HepG2 (cell line): Measurements from ENCODE around the gene CAVIN2. TPM values are rescaled to one million over a fixed set of nuclear protein-coding genes. Genes with fewer than 3 reads are reported as not detected.

ENCODE experiments used
- ATAC-seq: fragments of 200-7000 bp; cut with Tn5 transposase; 3 replicates; pipeline ENCODE4 v1.9.1; 2020; ENCODE audit warnings: mild to moderate bottlenecking, moderate library complexity
- BruUV-seq: library from RNA; stranded (reverse); fragments of 400-500 nt; replicated peaks from 2 replicates; lab custom pipeline; 2021; lab: Mats Ljungman, UMichigan
- CTCF ChIA-PET: fragments of 300-600 bp; formaldehyde crosslinking; extraction: SDS; loops from one replicate; lab custom pipeline; 2021; ENCODE audit warnings: low total read pairs, inconsistent platforms, low intra/inter-chr PET ratio; lab: Yijun Ruan, JAX
- POLR2A ChIA-PET: fragments of 350-600 bp; sonication (Branson Sonifier 250); formaldehyde crosslinking; loops from one replicate; lab custom pipeline; 2020; ENCODE audit warnings: antibody characterized with exemption, inconsistent platforms; lab: Yijun Ruan, JAX
- DNase-seq: peaks from one replicate; pipeline ENCODE4 v3.0.0-alpha.2; 2015; ENCODE audit warnings: low spot score
- FAIRE-seq: peaks from 3 replicates; lab custom pipeline; 2011; peaks lifted over from hg19 to GRCh38; lab: Jason Lieb, UNC
- H2AFZ ChIP-seq: one replicate; pipeline ENCODE4 v1.6.1; 2011; ENCODE audit warnings: low read length, inconsistent platforms
- H3K27ac ChIP-seq: fragments of 300-600 bp; 3 replicates; pipeline ENCODE4 v1.8.0; 2011; ENCODE audit warnings: mixed run types, mild to moderate bottlenecking, mixed read lengths, low read length, inconsistent platforms; ENCODE audit not compliant: insufficient read depth; ENCODE audit errors: extremely low read length
- H3K27me3 ChIP-seq, 2 experiments: fragments of 200-600 bp in 1 of 2; 2 replicates in 1 of 2; 3 replicates in 1 of 2; pipeline versions ENCODE4 v1.6.0 to v1.8.0; 2011; ENCODE audit warnings: low read length in 2 of 2, mild to moderate bottlenecking in 2 of 2, moderate library complexity in 2 of 2, inconsistent platforms in 1 of 2; ENCODE audit not compliant: insufficient read depth in 2 of 2, control insufficient read depth in 1 of 2
- H3K36me3 ChIP-seq, 2 experiments: fragments of 200-600 bp in 1 of 2; replicated peaks in 1 of 2; 2 replicates in 1 of 2; 3 replicates in 1 of 2; pipeline versions ENCODE4 v1.5.1 to v1.8.0; 2011; ENCODE audit warnings: low read length in 2 of 2, inconsistent platforms in 1 of 2; ENCODE audit not compliant: insufficient read depth in 2 of 2, control insufficient read depth in 1 of 2
- H3K4me1 ChIP-seq: 2 replicates; pipeline ENCODE4 v1.5.1; 2012; ENCODE audit warnings: low read length, inconsistent platforms; ENCODE audit not compliant: insufficient read depth
- H3K4me2 ChIP-seq: 2 replicates; pipeline ENCODE4 v1.6.0; 2011; ENCODE audit warnings: low read depth, low read length, inconsistent platforms
- H3K4me3 ChIP-seq, 3 experiments: fragments of 200-600 bp in 1 of 3; sonication (generic), shearing (Covaris generic) in 1 of 3; replicated peaks in 1 of 3; 2 replicates each; pipeline ENCODE4 v1.5.1; 2011 to 2016; ENCODE audit warnings: low read length in 3 of 3, inconsistent platforms in 2 of 3, low read depth in 2 of 3, mild to moderate bottlenecking in 2 of 3, control low read depth in 1 of 3, mixed read lengths in 1 of 3; ENCODE audit not compliant: insufficient read depth in 1 of 3
- H3K79me2 ChIP-seq: one replicate; pipeline ENCODE4 v1.6.1; 2011; ENCODE audit warnings: low read length, inconsistent platforms; ENCODE audit not compliant: insufficient read depth
- H3K9ac ChIP-seq: 2 replicates; pipeline ENCODE4 v1.6.0; 2011; ENCODE audit warnings: mild to moderate bottlenecking, low read depth, low read length, inconsistent platforms; ENCODE audit not compliant: insufficient read depth
- H3K9me3 ChIP-seq: 2 replicates; pipeline ENCODE4 v1.5.1; 2012; ENCODE audit warnings: mild to moderate bottlenecking, low read length
- H4K20me1 ChIP-seq: 2 replicates; pipeline ENCODE4 v1.6.0; 2011; ENCODE audit warnings: inconsistent platforms, mild to moderate bottlenecking, low read length, moderate library complexity; ENCODE audit not compliant: insufficient read depth
- ATF7 ChIP-seq, 2 experiments: fragments of 450-650 bp in 1 of 2; sonication (generic) in 1 of 2; formaldehyde crosslinking in 1 of 2; IDR thresholded peaks; 2 replicates each; pipeline versions ENCODE4 v1.4.0 to v1.6.1; 2016 to 2020; ENCODE audit warnings: antibody characterized with exemption in 1 of 2, mild to moderate bottlenecking in 1 of 2, missing genetic modification reagents in 1 of 2
- BCL6 ChIP-seq: IDR thresholded peaks from 2 replicates; pipeline ENCODE4 v1.6.1; 2016; ENCODE audit warnings: missing genetic modification reagents, missing compliant biosample characterization
- CEBPB ChIP-seq: IDR thresholded peaks from 2 replicates; pipeline ENCODE4 v1.6.1; 2011; ENCODE audit warnings: low read depth, low read length, improper control_type of control experiment, borderline replicate concordance
- CREB1 ChIP-seq, 2 experiments: fragments of 450-650 bp in 1 of 2; IDR thresholded peaks; 2 replicates each; pipeline ENCODE4 v1.6.1; 2016 to 2017; ENCODE audit warnings: control low read depth in 1 of 2, mild to moderate bottlenecking in 1 of 2, missing compliant biosample characterization in 1 of 2, missing genetic modification characterization in 1 of 2
- CSRNP1 ChIP-seq: sonication (generic); formaldehyde crosslinking; IDR thresholded peaks from 2 replicates; pipeline ENCODE4 v1.8.1; 2023; ENCODE audit warnings: mild to moderate bottlenecking, missing genetic modification reagents
- KLF9 ChIP-seq: IDR thresholded peaks from 2 replicates; pipeline ENCODE4 v1.6.1; 2016; ENCODE audit warnings: low read depth
- ZNF691 ChIP-seq: sonication (generic); formaldehyde crosslinking; IDR thresholded peaks from 2 replicates; pipeline ENCODE4 v1.4.0; 2020; ENCODE audit warnings: missing genetic modification reagents, low read depth, mild to moderate bottlenecking, borderline replicate concordance
- WGBS: methylation state at CpG from one replicate; pipeline ENCODE4 v1.1.6; 2017; ENCODE audit warnings: low lambda C conversion rate; 5-methylcytosine and 5-hydroxymethylcytosine counted together
- in situ Hi-C: cut with HindIII; loops from 2 replicates; pipeline ENCODE4 v1.10.0; 2017; ENCODE audit warnings: low pct_unique_long_range_greater_than_20kb; ENCODE audit not compliant: extremely low pct_ligation_motif_present
- intact Hi-C: fragments of 100-400 bp; cut with micrococcal nuclease; formaldehyde crosslinking; loops from one replicate; pipeline ENCODE4 v1.10.0; 2022; ENCODE audit not compliant: unreplicated experiment
- polyA plus RNA-seq, 8 experiments: library from polyadenylated mRNA; depleted of rRNA in 3 of 8; stranded (reverse) in 7 of 8; unstranded in 1 of 8; fragments of >200 nt; fragmentation: Illumina TruSeq in 4 of 8; extraction: Trizol in 4 of 8; gene quantifications; 2 replicates each; pipeline versions ENCODE4 v1.2.1 to v1.2.3, GENCODE V29; 2011 to 2016; ENCODE audit warnings: low read depth in 4 of 8, missing spikeins in 1 of 8, mixed read lengths in 1 of 8; ENCODE audit not compliant: insufficient read depth in 1 of 8
- total RNA-seq, 5 experiments: library from RNA; depleted of rRNA; stranded (reverse); fragments of >200 nt; fragmentation: Illumina TruSeq; extraction: Trizol; gene quantifications; 2 replicates each; pipeline ENCODE4 v1.2.3, GENCODE V29; 2016; ENCODE audit warnings: low read depth in 1 of 5

CAVIN2 gene
- total and polyA plus RNA-seq, 2 of the 13 experiments (the other 11 are each of a cell fraction or from before 2014, with no cell fraction given) = 7.6 to 38.8 TPM

GRCh38 chr2:191811807-191812602 is 34.9 kb downstream of the CAVIN2 start (continued):
- 0 out of 2 replicates have a peak, but pooled peaks have one; percentile 13 for TF ChIP-seq BCL6
- TF ChIP-seq KLF9 (CRISPR knock-in tag) = 0 out of 2 replicates have a peak, but pooled peaks have one; percentile 52

- FAIRE-seq (no peak), ATAC-seq (no peak), DNase-seq (no peak)
- Histone ChIP-seq H2AFZ (no peak overlapping the region), H3K9me3 (no peaks in the 10 kb centered on the region), H3K4me3 (no peak overlapping the region), H3K79me2 (no peaks in the 10 kb centered on the region), H3K36me3 (no peaks in the 10 kb centered on the region), H3K27me3 (0 out of 5 replicates have a peak, but pooled peaks cover 0 to 4% of the 10 kb centered on the region in 2 experiments), H3K9ac (no peak overlapping the region), H3K27ac (no peak overlapping the region), H3K4me2 (no peak overlapping the region), H3K4me1 (peaks cover 5% of the 10 kb centered on the region), H4K20me1 (no peaks in the 10 kb centered on the region)
- no TSS peak for BruUV-seq
- CTCF ChIA-PET = no interaction called here
- intact Hi-C loops = no loop called here
- no peak for TF ChIP-seq CREB1 (IDR thresholded peaks at IDR 0.05)
- TF ChIP-seq CREB1 (CRISPR knock-in tag; IDR thresholded peaks at IDR 0.05) = no peak
- TF ChIP-seq CSRNP1 (CRISPR knock-in tag) = no peak
- TF ChIP-seq CEBPB = peak; percentile 51; the same call in 1 of the 2 replicates
- TF ChIP-seq ZNF691 = no peak
- TF ChIP-seq ATF7 (IDR thresholded peaks at IDR 0.05) = 0 out of 2 replicates have a peak, but pooled peaks have one; percentile 8
- TF ChIP-seq ATF7 (CRISPR knock-in tag; IDR thresholded peaks at IDR 0.05) = no peak
- POLR2A ChIA-PET = no interaction called here
- WGBS = 0% methylated on average over 1 of the region's 1 CpG
- in situ Hi-C loops = no loop called here
Observed at GRCh38 chr2:191806396-191806795, 40.5 kb downstream of the CAVIN2 start.
